HCT116 (cell line): Measurements from ENCODE around the gene CACNA1S.

Source experiments
- CEBPB ChIP-seq: IDR thresholded peaks from 2 replicates; pipeline ENCODE4 v1.6.1; 2012; ENCODE audit warnings: low read depth
- CTCF ChIP-seq, 3 experiments: fragments of 200-600 bp in 1 of 3; sonication (generic) in 1 of 3; IDR thresholded peaks in 2 of 3; conservative IDR thresholded peaks in 1 of 3; 2 replicates each; pipeline ENCODE4 v1.5.1; 2012 to 2017; ENCODE audit warnings: low read depth in 2 of 3, low read length in 2 of 3, antibody characterized with exemption in 1 of 3, borderline replicate concordance in 1 of 3, control low read depth in 1 of 3, mild to moderate bottlenecking in 1 of 3, mixed read lengths in 1 of 3, mixed run types in 1 of 3, moderate library complexity in 1 of 3; ENCODE audit not compliant: insufficient read depth in 1 of 3
- EZH2 ChIP-seq: fragments of 200-600 bp; sonication (generic); IDR thresholded peaks from 2 replicates; pipeline ENCODE4 v1.6.1; 2017; ENCODE audit warnings: antibody characterized with exemption, mixed run types
- EZH2phosphoT487 ChIP-seq: fragments of 200-600 bp; IDR thresholded peaks from 2 replicates; pipeline ENCODE4 v1.6.1; 2018; ENCODE audit warnings: antibody characterized with exemption, borderline replicate concordance
- JUND ChIP-seq: IDR thresholded peaks from 2 replicates; pipeline ENCODE4 v1.6.1; 2012
- MAX ChIP-seq: IDR thresholded peaks from 2 replicates; pipeline ENCODE4 v1.6.1; 2012
- POLR2A ChIP-seq: IDR thresholded peaks from 2 replicates; pipeline ENCODE4 v1.7.0; 2011; ENCODE audit warnings: borderline replicate concordance; ENCODE audit not compliant: insufficient read depth, insufficient read length; ENCODE audit errors: extremely low read depth
- POLR2AphosphoS5 ChIP-seq: IDR thresholded peaks from 2 replicates; pipeline ENCODE4 v1.6.1; 2011; ENCODE audit warnings: mild to moderate bottlenecking, low read depth, low read length, moderate library complexity
- RAD21 ChIP-seq: IDR thresholded peaks from 2 replicates; pipeline ENCODE4 v1.6.1; 2012; ENCODE audit warnings: low read depth, mild to moderate bottlenecking
- REST ChIP-seq: IDR thresholded peaks from 2 replicates; pipeline ENCODE4 v1.6.1; 2012; ENCODE audit warnings: low read depth
- SP1 ChIP-seq: IDR thresholded peaks from 2 replicates; pipeline ENCODE4 v1.6.1; 2012; ENCODE audit warnings: low read depth
- TCF7L2 ChIP-seq: IDR thresholded peaks from 2 replicates; pipeline ENCODE4 v1.7.0; 2011; ENCODE audit warnings: borderline replicate concordance, inconsistent platforms; ENCODE audit not compliant: insufficient read depth, insufficient read length; ENCODE audit errors: extremely low read depth
- YY1 ChIP-seq: IDR thresholded peaks from 2 replicates; pipeline ENCODE4 v1.6.1; 2011; ENCODE audit warnings: low read length, low read depth, moderate library complexity, mild to moderate bottlenecking; ENCODE audit not compliant: insufficient replicate concordance; ENCODE audit errors: extremely low read depth
- ZNF274 ChIP-seq: fragments of 200-500 bp; sonication (Bioruptor generic); IDR thresholded peaks from 2 replicates; pipeline ENCODE4 v1.6.1; 2014; ENCODE audit warnings: mild to moderate bottlenecking, low read depth, low read length, inconsistent platforms

GRCh38 chr1:201038186-201038876 lies 73.9 kb downstream of the CACNA1S start:
- TF ChIP-seq TCF7L2 (no peak), CTCF (IDR thresholded peaks at IDR 0.05 in 2 of 3, conservative IDR thresholded peaks at IDR 0.05 in 1 of 3; ENCODE audit: borderline replicate concordance in 1 of 3, insufficient read depth in 1 of 3, low read depth in 2 of 3, low read length in 2 of 3) (no peak), POLR2A (no peak), REST (no peak), POLR2AphosphoS5 (no peak), EZH2 (no peak), YY1 (no peak), EZH2phosphoT487 (no peak), MAX (no peak), RAD21 (no peak), JUND (no peak), SP1 (no peak), ZNF274 (no peak), CEBPB (no peak)
